Lower leg skin (tissue), 3 donors: ENCODE results near the gene USP17L27.
"Not testable (repeated sequence)": the region's sequence is repeated elsewhere in the genome, so short reads cannot be mapped to it uniquely, and the experiment has no call there.

Experiments
- POLR2A ChIP-seq, 2 donors: fragments of 450-650 bp; IDR thresholded peaks; one replicate each; pipeline ENCODE4 v1.6.1; 2016 to 2017; ENCODE audit warnings: antibody characterized with exemption in 2 of 2, mild to moderate bottlenecking in 1 of 2, moderate library complexity in 1 of 2
- TF ChIP-seq, protein P1 (sequence below), 3 donors: fragments of 450-650 bp; IDR thresholded peaks; one replicate each; pipeline ENCODE4 v1.5.1; 2016; ENCODE audit warnings: antibody characterized with exemption in 3 of 3, mild to moderate bottlenecking in 3 of 3, moderate library complexity in 2 of 3

DNA sequence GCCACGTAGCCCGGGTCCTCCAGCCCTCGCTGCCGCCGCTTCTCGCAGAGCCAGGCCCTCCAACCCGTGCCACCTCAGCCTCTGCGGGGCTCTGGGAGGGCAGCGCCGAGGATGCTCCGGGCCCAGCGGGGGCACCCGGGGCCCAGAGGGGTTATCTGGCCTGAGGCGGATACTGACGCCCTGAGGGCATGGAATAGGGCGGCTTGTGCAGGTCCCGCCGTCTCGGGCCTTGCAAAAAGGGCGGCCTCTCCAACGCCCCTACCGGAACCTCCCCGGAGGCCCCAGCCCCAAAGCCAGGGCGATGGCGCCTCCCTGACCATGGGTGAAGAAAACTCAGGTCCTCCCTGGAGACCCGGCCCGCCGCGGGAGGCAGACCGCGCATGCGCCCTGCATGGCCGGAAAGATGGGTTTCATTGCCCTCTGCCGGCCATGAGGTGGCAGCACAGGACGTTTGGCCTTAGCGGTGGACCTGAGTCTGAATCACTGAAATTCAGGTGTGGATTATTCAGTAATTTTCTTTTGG, 37.1 kb downstream of the USP17L27 start:
- TF ChIP-seq, protein P1, sequence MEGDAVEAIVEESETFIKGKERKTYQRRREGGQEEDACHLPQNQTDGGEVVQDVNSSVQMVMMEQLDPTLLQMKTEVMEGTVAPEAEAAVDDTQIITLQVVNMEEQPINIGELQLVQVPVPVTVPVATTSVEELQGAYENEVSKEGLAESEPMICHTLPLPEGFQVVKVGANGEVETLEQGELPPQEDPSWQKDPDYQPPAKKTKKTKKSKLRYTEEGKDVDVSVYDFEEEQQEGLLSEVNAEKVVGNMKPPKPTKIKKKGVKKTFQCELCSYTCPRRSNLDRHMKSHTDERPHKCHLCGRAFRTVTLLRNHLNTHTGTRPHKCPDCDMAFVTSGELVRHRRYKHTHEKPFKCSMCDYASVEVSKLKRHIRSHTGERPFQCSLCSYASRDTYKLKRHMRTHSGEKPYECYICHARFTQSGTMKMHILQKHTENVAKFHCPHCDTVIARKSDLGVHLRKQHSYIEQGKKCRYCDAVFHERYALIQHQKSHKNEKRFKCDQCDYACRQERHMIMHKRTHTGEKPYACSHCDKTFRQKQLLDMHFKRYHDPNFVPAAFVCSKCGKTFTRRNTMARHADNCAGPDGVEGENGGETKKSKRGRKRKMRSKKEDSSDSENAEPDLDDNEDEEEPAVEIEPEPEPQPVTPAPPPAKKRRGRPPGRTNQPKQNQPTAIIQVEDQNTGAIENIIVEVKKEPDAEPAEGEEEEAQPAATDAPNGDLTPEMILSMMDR (IDR thresholded peaks at IDR 0.05) = not testable (repeated sequence)
- not testable (repeated sequence) for TF ChIP-seq POLR2A (IDR thresholded peaks at IDR 0.05)
